Fibroblast of lung (primary cell): ENCODE measurements around the gene KCTD5.

Experiments
- CTCF ChIP-seq, 2 donors: IDR thresholded peaks in 1 of 2; conservative IDR thresholded peaks in 1 of 2; 1 replicate in 1 of 2; 2 replicates in 1 of 2; pipeline ENCODE4 v1.5.1; 2011 to 2012; ENCODE audit warnings: low read length in 2 of 2, control low read depth in 1 of 2, inconsistent platforms in 1 of 2, low read depth in 1 of 2, mild to moderate bottlenecking in 1 of 2
- EZH2 ChIP-seq: IDR thresholded peaks from 2 replicates; pipeline ENCODE4 v1.5.1; 2012; ENCODE audit warnings: low read length, control low read depth, mild to moderate bottlenecking; ENCODE audit errors: missing control alignments

GRCh38 chr16:2726923-2727322 is 44.6 kb downstream of the KCTD5 start:
- no peak for TF ChIP-seq CTCF (conservative IDR thresholded peaks at IDR 0.05 in 1 of 2, IDR thresholded peaks at IDR 0.05 in 1 of 2; ENCODE audit: low read depth in 1 of 2, low read length in 2 of 2)
- no peak for TF ChIP-seq EZH2
